ENCODE results near the gene PCBP3.

PCBP3 gene

DNA sequence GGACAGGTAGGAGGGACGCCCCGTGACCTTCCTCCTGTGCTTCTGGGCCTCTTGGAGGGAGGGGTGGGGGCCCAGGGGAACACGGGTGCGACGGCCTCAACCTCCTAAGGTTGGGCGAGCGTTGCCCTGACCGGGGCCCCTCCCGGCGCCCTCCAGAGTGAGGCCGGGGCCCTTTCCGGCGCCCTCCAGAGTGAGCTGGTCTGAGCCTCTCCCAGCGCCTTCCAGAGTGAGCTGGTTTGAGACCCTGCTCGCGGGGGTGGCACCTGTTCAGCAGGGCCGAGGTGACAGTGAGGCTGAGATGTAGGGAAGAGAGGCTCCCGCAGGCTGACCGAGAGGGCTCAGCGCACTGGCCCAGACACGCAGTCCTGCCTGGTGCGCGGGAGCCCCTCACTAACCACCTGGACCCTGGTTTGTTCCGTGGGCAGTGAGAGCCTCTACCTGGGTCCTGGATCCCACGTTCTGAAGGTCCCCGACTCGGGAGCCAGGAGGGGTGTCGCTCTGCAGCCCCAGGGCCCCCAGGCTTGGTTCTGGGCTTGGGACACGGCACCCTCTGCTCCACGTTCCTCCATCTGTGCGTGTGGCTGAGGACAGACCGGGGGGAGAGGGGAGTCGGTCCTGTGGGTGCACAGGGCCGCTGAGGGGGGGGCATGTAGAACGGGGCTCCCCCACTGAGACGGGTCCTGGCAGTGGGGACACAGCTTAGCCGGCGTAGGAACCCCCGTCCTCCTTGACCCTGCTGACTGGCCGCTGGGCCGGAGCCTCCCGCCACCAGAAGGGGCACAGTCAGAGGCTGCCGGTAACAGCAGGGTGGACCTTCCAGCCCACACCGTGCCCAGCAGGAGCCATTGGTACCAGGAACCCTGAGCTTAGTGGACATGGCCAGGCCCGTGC, 339.5 kb downstream of the PCBP3 start:
- Histone ChIP-seq H3K9me3 (replicated peaks in 1 of 11) (no peaks in the 10 kb centered on the region), H3K27me3 (peaks cover 19 to 62% (median 38%) of the 10 kb centered on the region in 11 experiments), H3K36me3 (no peaks in the 10 kb centered on the region), H3K9ac (peak overlapping the region in 6 of 11 experiments; percentile 64 to 79 (median 74); a peak in 7 of 22 replicates), H3K4me3 (peak overlapping the region; percentile 55 to 71 (median 62); a peak in 16 of 20 replicates), H4K20me1 (peaks cover 0 to 24% (median 10%) of the 10 kb centered on the region in 11 experiments; a peak in 13 of 22 replicates), H3K4me1 (peaks cover 22 to 51% (median 40%) of the 10 kb centered on the region in 10 experiments), H3K27ac (no peak overlapping the region), H3K4me2 (peak overlapping the region; percentile 97 to 100 (median 99))
- no peak for TF ChIP-seq Cebpa-rat (IDR thresholded peaks at IDR 0.05)

DNA sequence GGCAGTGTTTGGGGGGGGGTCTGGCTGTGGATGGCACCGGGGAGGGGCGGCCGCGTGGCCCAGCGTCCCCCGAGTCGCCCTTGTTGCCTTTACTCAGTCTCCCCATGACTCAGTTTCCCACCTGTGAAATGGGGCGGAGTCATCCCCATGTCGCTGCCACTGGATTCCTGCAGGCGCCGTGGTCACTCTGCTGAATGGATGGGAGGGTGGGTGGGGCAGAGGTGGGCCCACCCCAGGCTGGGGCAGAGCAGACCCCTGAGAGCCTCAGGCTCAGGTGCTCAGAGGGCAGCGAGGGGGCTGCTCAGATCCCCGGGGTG, 340.1 kb downstream of the PCBP3 start:
- H3K4me3 ChIP-seq, result no peak overlapping the region
- H3K4me2 ChIP-seq, result no peak overlapping the region
- peaks cover 18 to 46% (median 37%) of the 10 kb centered on the region in 10 experiments for H3K4me1 ChIP-seq
- H3K9me3 ChIP-seq (replicated peaks in 1 of 11), result no peaks in the 10 kb centered on the region
- H3K9ac ChIP-seq, result no peak overlapping the region
- H3K27me3 ChIP-seq, result peaks cover 19 to 57% (median 37%) of the 10 kb centered on the region in 11 experiments
- TF ChIP-seq Cebpa-rat (IDR thresholded peaks at IDR 0.05), result no peak
- H4K20me1 ChIP-seq, result peaks cover 0 to 24% (median 10%) of the 10 kb centered on the region in 11 experiments; a peak in 13 of 22 replicates
- no peaks in the 10 kb centered on the region for H3K36me3 ChIP-seq
- no peak overlapping the region for H3K27ac ChIP-seq

DNA sequence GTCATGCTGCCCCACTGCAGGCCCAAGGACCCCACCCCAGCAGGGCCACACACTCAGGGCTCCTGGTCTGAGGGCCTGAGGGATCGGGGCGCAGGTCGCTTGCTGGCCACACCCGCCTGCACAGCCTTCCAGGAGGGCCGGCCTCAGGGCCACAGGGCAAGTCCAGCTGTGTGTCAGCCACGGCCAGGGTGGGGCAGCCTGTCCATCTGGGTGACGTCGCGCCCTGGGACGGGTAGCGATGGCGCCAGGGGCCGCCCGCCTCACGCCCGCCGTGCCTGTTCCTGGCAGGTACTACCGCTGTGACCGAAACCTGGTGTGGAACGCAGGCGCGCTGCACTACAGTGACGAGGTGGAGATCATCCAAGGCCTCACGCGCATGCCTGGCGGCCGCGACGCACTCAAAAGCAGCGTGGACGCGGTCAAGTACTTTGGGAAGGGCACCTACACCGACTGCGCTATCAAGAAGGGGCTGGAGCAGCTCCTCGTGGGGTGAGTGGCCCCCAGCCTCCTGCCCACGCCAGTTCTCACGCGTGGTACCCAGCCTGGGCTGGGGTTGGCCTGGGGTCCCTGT, 340.5 kb downstream of the PCBP3 start:
- peaks cover 13 to 41% (median 33%) of the 10 kb centered on the region in 10 experiments for H3K4me1 ChIP-seq
- H4K20me1 ChIP-seq, result peaks cover 0 to 24% (median 10%) of the 10 kb centered on the region in 11 experiments; a peak in 13 of 22 replicates
- no peak overlapping the region for H3K4me2 ChIP-seq
- H3K27ac ChIP-seq, result no peak overlapping the region
- H3K9me3 ChIP-seq (replicated peaks in 1 of 11), result no peaks in the 10 kb centered on the region
- no peak for TF ChIP-seq Cebpa-rat (IDR thresholded peaks at IDR 0.05)
- H3K36me3 ChIP-seq, result no peaks in the 10 kb centered on the region
- peaks cover 19 to 57% (median 37%) of the 10 kb centered on the region in 11 experiments for H3K27me3 ChIP-seq
- H3K9ac ChIP-seq, result no peak overlapping the region
- H3K4me3 ChIP-seq, result no peak overlapping the region

DNA sequence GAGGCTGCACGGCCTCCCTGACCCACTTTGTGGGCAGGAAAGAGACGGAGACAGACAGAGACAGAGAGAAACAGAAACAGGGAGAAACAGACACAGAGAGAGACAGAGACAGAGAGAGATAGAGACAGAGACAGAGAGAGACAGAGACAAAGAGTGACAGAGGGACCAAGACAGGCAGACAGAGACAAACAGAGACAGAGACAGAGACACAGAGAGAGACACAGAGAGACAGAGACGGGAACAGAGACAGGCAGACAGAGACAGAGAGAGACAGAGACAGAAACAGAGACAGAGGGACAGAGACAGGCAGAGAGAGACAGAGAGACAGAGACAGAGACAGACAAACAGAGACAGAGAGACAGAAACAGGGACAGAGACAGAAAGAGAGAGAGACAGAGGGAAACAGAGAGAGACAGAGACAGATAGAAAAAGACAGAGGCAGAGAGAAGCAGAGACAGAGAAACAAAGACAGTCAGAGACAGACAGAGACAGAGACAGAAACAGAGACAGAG, 341.1 kb downstream of the PCBP3 start:
- Histone ChIP-seq H3K4me2 (no peak overlapping the region), H4K20me1 (peaks cover 0 to 18% (median 10%) of the 10 kb centered on the region in 11 experiments; a peak in 13 of 22 replicates), H3K9ac (no peak overlapping the region), H3K36me3 (no peaks in the 10 kb centered on the region), H3K27ac (no peak overlapping the region), H3K4me3 (no peak overlapping the region), H3K4me1 (peaks cover 12 to 35% (median 28%) of the 10 kb centered on the region in 10 experiments), H3K9me3 (replicated peaks in 1 of 11) (no peaks in the 10 kb centered on the region), H3K27me3 (peaks cover 19 to 53% (median 36%) of the 10 kb centered on the region in 11 experiments)
- no peak for TF ChIP-seq Cebpa-rat (IDR thresholded peaks at IDR 0.05)

DNA sequence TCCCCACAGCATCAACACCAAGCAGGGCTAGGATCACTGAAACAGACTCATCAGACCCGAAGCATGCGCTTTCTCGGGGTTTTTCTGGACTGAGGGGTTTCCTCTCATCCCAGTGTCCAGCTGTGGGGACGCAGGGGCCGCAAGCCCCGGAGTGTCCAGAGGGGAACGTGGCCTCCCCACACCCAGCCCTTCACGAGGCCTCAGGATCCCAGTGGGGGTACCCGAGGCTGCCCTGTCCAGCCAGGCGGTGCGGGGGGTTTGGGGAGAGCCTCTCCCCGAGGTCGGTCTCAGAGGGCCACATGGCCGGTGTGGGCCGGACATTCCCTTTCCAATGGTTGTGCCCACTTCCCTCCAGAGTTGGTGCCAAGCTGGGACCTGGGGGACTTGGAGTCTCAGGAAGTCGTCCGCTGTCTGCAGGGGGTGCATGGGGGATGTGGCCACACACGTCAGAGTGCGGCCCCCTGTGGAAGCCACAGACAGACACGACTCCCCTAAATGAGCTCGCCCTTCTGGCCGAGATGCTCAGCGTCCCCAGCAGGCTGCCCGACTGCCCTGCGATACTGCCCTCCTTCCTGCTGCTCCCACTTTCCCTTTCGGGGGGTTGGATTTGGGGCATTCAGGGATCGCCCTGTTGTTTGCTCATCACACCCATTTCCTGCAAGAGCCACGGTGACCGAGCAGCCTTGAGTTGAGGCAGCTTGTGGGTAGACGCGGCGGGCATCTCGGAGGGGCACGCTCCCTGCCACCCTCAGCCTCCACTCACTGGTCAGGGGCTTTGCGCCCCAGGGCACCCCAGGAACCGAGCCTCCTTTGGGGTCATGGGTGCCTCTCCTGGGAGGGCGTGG, 342.2 kb downstream of the PCBP3 start:
- no peaks in the 10 kb centered on the region for H3K36me3 ChIP-seq
- H3K9ac ChIP-seq, result no peak overlapping the region
- peak overlapping the region in 5 of 11 experiments; percentile 4 to 40 (median 30); a peak in 3 of 22 replicates for H3K4me2 ChIP-seq
- peaks cover 19 to 45% (median 36%) of the 10 kb centered on the region in 11 experiments for H3K27me3 ChIP-seq
- peaks cover 13 to 34% (median 29%) of the 10 kb centered on the region in 10 experiments for H3K4me1 ChIP-seq
- no peaks in the 10 kb centered on the region for H3K9me3 ChIP-seq (replicated peaks in 1 of 11)
- peaks cover 0 to 18% (median 10%) of the 10 kb centered on the region in 11 experiments; a peak in 13 of 22 replicates for H4K20me1 ChIP-seq
- TF ChIP-seq Cebpa-rat (IDR thresholded peaks at IDR 0.05), result no peak
- no peak overlapping the region for H3K4me3 ChIP-seq
- H3K27ac ChIP-seq, result no peak overlapping the region

- Histone ChIP-seq H3K9ac (no peak overlapping the region), H3K4me3 (no peak overlapping the region), H3K4me1 (peaks cover 15 to 33% (median 29%) of the 10 kb centered on the region in 10 experiments), H3K9me3 (replicated peaks in 1 of 11) (no peaks in the 10 kb centered on the region), H3K27me3 (peaks cover 19 to 45% (median 36%) of the 10 kb centered on the region in 11 experiments), H3K27ac (no peak overlapping the region), H3K4me2 (peak overlapping the region in 5 of 11 experiments; percentile 4 to 40 (median 30); a peak in 2 of 22 replicates), H4K20me1 (peaks cover 0 to 18% (median 10%) of the 10 kb centered on the region in 11 experiments; a peak in 13 of 22 replicates), H3K36me3 (no peaks in the 10 kb centered on the region)
- no peak for TF ChIP-seq Cebpa-rat (IDR thresholded peaks at IDR 0.05)
Observed at GRCh38 chr21:45986316-45987051, 343.0 kb downstream of the PCBP3 start.

GRCh38 chr21:45987121-45987711, 343.7 kb downstream of the PCBP3 start:
- Histone ChIP-seq H3K9me3 (replicated peaks in 1 of 11) (no peaks in the 10 kb centered on the region), H3K9ac (no peak overlapping the region), H3K36me3 (no peaks in the 10 kb centered on the region), H3K27ac (no peak overlapping the region), H4K20me1 (peaks cover 0 to 15% (median 10%) of the 10 kb centered on the region in 11 experiments; a peak in 13 of 22 replicates), H3K4me3 (no peak overlapping the region), H3K4me2 (no peak overlapping the region), H3K27me3 (peaks cover 13 to 39% (median 30%) of the 10 kb centered on the region in 11 experiments), H3K4me1 (peaks cover 12 to 26% (median 23%) of the 10 kb centered on the region in 10 experiments)
- no peak for TF ChIP-seq Cebpa-rat (IDR thresholded peaks at IDR 0.05)
